ENCODE measurements around the gene C1QBP.

The C1QBP gene

GRCh38 chr17:5410594-5411272, 28.2 kb downstream of the C1QBP start:
- H3K27ac ChIP-seq (ENCODE audit: low read depth, low read length), result no peak overlapping the region
- TF ChIP-seq EZH2phosphoT487 (conservative IDR thresholded peaks at IDR 0.05; ENCODE audit: low read length) (no peak), CTCF (IDR thresholded peaks at IDR 0.05; ENCODE audit: insufficient read depth, low read length, poor library complexity, severe bottlenecking) (no peak)
- peaks cover 4% of the 10 kb centered on the region; the same call in 1 of the 2 replicates for H4K20me1 ChIP-seq (ENCODE audit: low read depth, low read length)

GRCh38 chr17:5408186-5408585, 30.8 kb downstream of the C1QBP start:
- no peak overlapping the region for H3K4me3 ChIP-seq (ENCODE audit: insufficient read depth, low read length, poor library complexity, severe bottlenecking)
- H3F3A ChIP-seq (ENCODE audit: insufficient read depth), result no peaks in the 10 kb centered on the region
- H3K4me2 ChIP-seq (ENCODE audit: low read depth, low read length, poor library complexity, severe bottlenecking), result no peak overlapping the region
- no peak for TF ChIP-seq CTCF (IDR thresholded peaks at IDR 0.05; ENCODE audit: insufficient read depth, low read length, poor library complexity, severe bottlenecking)
- no peak for TF ChIP-seq EZH2phosphoT487 (conservative IDR thresholded peaks at IDR 0.05; ENCODE audit: low read length)
- no peaks in the 10 kb centered on the region for H3K9me2 ChIP-seq (replicated peaks; ENCODE audit: insufficient read depth, low read length)
- H2AFZ ChIP-seq (ENCODE audit: low read depth, low read length, severe bottlenecking), result no peak overlapping the region
- peaks cover 69% of the 10 kb centered on the region for H3K36me3 ChIP-seq (ENCODE audit: low read length)
- no peak overlapping the region for H3K27ac ChIP-seq (ENCODE audit: low read depth, low read length)
- no peaks in the 10 kb centered on the region for H3K9me3 ChIP-seq (ENCODE audit: insufficient read depth, low read length)
- 0 out of 2 replicates have a peak, but pooled peaks cover 6% of the 10 kb centered on the region for H4K20me1 ChIP-seq (ENCODE audit: low read depth, low read length)
- no peaks in the 10 kb centered on the region for H3K27me3 ChIP-seq (ENCODE audit: low read length)
- no peak overlapping the region for H3K9ac ChIP-seq (ENCODE audit: low read length)
- peaks cover 34% of the 10 kb centered on the region for H3K79me2 ChIP-seq (ENCODE audit: insufficient read depth, low read length)

More at GRCh38 chr17:5410594-5411272, 28.2 kb downstream of the C1QBP start:
- Histone ChIP-seq H2AFZ (ENCODE audit: low read depth, low read length, severe bottlenecking) (no peak overlapping the region), H3K27me3 (ENCODE audit: low read length) (no peaks in the 10 kb centered on the region), H3K36me3 (ENCODE audit: low read length) (peaks cover 65% of the 10 kb centered on the region), H3F3A (ENCODE audit: insufficient read depth) (no peaks in the 10 kb centered on the region), H3K4me3 (ENCODE audit: insufficient read depth, low read length, poor library complexity, severe bottlenecking) (no peak overlapping the region), H3K9me3 (ENCODE audit: insufficient read depth, low read length) (no peaks in the 10 kb centered on the region), H3K9ac (ENCODE audit: low read length) (no peak overlapping the region), H3K4me2 (ENCODE audit: low read depth, low read length, poor library complexity, severe bottlenecking) (no peak overlapping the region), H3K79me2 (ENCODE audit: insufficient read depth, low read length) (peaks cover 53% of the 10 kb centered on the region), H3K9me2 (replicated peaks; ENCODE audit: insufficient read depth, low read length) (no peaks in the 10 kb centered on the region)

- Histone ChIP-seq H3K79me2 (ENCODE audit: insufficient read depth, low read length) (peaks cover 16% of the 10 kb centered on the region; the same call in 1 of the 2 replicates), H3K9me3 (ENCODE audit: insufficient read depth, low read length) (no peaks in the 10 kb centered on the region), H3F3A (ENCODE audit: insufficient read depth) (no peaks in the 10 kb centered on the region), H4K20me1 (ENCODE audit: low read depth, low read length) (0 out of 2 replicates have a peak, but pooled peaks cover 6% of the 10 kb centered on the region), H3K27ac (ENCODE audit: low read depth, low read length) (no peak overlapping the region), H3K4me3 (ENCODE audit: insufficient read depth, low read length, poor library complexity, severe bottlenecking) (no peak overlapping the region), H3K4me2 (ENCODE audit: low read depth, low read length, poor library complexity, severe bottlenecking) (no peak overlapping the region), H3K9ac (ENCODE audit: low read length) (no peak overlapping the region), H2AFZ (ENCODE audit: low read depth, low read length, severe bottlenecking) (no peak overlapping the region), H3K36me3 (ENCODE audit: low read length) (peaks cover 72% of the 10 kb centered on the region), H3K9me2 (replicated peaks; ENCODE audit: insufficient read depth, low read length) (no peaks in the 10 kb centered on the region), H3K27me3 (ENCODE audit: low read length) (no peaks in the 10 kb centered on the region)
- no peak for TF ChIP-seq CTCF (IDR thresholded peaks at IDR 0.05; ENCODE audit: insufficient read depth, low read length, poor library complexity, severe bottlenecking)
Measured at GRCh38 chr17:5405400-5405799, 33.6 kb downstream of the C1QBP start.
